ENCODE data around the gene NOP53.

DNA sequence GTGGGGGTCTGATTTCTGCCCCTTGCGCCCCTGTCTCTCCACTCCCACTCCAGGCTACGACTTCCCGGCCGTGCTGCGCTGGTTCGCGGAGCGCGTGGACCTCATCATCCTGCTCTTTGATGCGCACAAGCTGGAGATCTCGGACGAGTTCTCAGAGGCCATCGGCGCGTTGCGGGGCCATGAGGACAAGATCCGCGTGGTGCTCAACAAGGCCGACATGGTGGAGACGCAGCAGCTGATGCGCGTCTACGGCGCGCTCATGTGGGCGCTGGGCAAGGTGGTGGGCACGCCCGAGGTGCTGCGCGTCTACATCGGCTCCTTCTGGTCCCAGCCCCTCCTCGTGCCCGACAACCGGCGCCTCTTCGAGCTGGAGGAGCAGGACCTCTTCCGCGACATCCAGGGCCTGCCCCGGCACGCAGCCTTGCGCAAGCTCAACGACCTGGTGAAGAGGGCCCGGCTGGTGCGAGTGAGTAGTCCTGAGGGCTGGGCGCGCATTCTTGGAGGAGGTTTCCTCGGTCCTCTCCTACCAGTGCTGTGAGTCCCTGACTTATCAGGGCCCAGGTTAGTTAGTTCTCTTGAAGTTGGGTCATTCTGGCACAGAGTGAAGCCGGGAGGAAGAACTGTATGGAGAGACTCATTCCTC, 19.5 kb upstream of the NOP53 start:
- TF ChIP-seq CEBPB (IDR thresholded peaks at IDR 0.05; ENCODE audit: low read depth, low read length) (0 out of 2 replicates have a peak, but pooled peaks have one; percentile 12), SIX5 (IDR thresholded peaks at IDR 0.05; ENCODE audit: low read depth, low read length) (no peak), EGR1 (IDR thresholded peaks at IDR 0.05; ENCODE audit: borderline replicate concordance, low read depth, low read length) (no peak), EP300 (IDR thresholded peaks at IDR 0.05; ENCODE audit: borderline replicate concordance in 1 of 2, low read depth in 2 of 2, low read length in 2 of 2) (no peak), YY1 (IDR thresholded peaks at IDR 0.05; ENCODE audit: low read depth, low read length) (no peak), BCL11A (IDR thresholded peaks at IDR 0.05; ENCODE audit: low read depth in 2 of 2, low read length in 2 of 2) (no peak), TAF1 (IDR thresholded peaks at IDR 0.05; ENCODE audit: low read depth, low read length) (no peak), CHD7 (IDR thresholded peaks at IDR 0.05; ENCODE audit: insufficient replicate concordance, low read length) (no peak), TCF12 (IDR thresholded peaks at IDR 0.05; ENCODE audit: low read depth, low read length) (no peak)
- TF ChIP-seq, protein P1, sequence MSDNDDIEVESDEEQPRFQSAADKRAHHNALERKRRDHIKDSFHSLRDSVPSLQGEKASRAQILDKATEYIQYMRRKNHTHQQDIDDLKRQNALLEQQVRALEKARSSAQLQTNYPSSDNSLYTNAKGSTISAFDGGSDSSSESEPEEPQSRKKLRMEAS (IDR thresholded peaks at IDR 0.05), result no peak
- TF ChIP-seq, protein P2, sequence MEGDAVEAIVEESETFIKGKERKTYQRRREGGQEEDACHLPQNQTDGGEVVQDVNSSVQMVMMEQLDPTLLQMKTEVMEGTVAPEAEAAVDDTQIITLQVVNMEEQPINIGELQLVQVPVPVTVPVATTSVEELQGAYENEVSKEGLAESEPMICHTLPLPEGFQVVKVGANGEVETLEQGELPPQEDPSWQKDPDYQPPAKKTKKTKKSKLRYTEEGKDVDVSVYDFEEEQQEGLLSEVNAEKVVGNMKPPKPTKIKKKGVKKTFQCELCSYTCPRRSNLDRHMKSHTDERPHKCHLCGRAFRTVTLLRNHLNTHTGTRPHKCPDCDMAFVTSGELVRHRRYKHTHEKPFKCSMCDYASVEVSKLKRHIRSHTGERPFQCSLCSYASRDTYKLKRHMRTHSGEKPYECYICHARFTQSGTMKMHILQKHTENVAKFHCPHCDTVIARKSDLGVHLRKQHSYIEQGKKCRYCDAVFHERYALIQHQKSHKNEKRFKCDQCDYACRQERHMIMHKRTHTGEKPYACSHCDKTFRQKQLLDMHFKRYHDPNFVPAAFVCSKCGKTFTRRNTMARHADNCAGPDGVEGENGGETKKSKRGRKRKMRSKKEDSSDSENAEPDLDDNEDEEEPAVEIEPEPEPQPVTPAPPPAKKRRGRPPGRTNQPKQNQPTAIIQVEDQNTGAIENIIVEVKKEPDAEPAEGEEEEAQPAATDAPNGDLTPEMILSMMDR (IDR thresholded peaks at IDR 0.05; ENCODE audit: control extremely low read depth in 1 of 3, insufficient read depth in 1 of 3, low read depth in 1 of 3, low read length in 3 of 3), result no peak
